HG03103 (cell line): Measurements from ENCODE around the gene OR2AT4.
A peak's percentile ranks its signal among the peaks of the same experiment; 100 is the strongest.
"Not testable (repeated sequence)": the region's sequence is repeated elsewhere in the genome, so short reads cannot be mapped to it uniquely, and the experiment has no call there.

ENCODE experiments used
- ATAC-seq: cut with Tn5 transposase; IDR thresholded peaks from one replicate; pipeline ENCODE4 v1.9.1; 2021; ENCODE audit warnings: low read depth; ENCODE audit not compliant: unreplicated experiment

The OR2AT4 gene

GRCh38 chr11:75096456-75097172 is at the start of gene OR2AT4:
Gene OR2AT4 (minus strand): TSS chr11:75096876.
- no peak for ATAC-seq

DNA sequence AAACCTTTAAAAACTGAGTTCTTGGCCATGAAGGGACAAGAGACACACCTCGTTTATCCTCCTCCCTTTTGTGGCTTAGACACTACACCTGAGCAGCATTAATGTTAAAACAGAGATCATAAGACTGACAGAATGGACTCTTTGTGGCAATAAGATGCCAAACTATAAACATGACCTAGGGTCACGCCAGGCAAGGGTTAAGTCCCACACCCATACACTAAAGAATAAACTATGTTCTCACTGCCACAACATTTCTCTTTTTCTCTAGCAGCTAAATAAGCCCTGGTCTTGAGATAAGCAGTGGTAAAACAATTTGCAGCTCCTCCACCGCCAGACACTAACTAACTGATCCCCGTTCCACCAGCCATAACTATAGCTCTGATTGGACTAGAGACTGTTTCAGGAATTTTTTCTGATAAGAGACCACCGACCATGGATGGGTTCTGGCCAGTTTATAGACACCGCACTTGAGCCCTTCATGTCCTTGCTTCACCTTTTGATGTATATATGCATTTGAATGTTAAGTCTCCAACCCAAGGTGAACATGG is 49.4 kb upstream of the OR2AT4 start:
- no peak for ATAC-seq

- ATAC-seq: no peak
Observed at GRCh38 chr11:75145196-75145971, 48.7 kb upstream of the OR2AT4 start.

- ATAC-seq: no peak
Observed at GRCh38 chr11:75144716-75145014, 48.0 kb upstream of the OR2AT4 start.

- ATAC-seq: no peak
Observed at GRCh38 chr11:75143420-75143731, 46.7 kb upstream of the OR2AT4 start.

GRCh38 chr11:75142714-75143419 is 46.2 kb upstream of the OR2AT4 start:
- ATAC-seq: peak; percentile 56

DNA sequence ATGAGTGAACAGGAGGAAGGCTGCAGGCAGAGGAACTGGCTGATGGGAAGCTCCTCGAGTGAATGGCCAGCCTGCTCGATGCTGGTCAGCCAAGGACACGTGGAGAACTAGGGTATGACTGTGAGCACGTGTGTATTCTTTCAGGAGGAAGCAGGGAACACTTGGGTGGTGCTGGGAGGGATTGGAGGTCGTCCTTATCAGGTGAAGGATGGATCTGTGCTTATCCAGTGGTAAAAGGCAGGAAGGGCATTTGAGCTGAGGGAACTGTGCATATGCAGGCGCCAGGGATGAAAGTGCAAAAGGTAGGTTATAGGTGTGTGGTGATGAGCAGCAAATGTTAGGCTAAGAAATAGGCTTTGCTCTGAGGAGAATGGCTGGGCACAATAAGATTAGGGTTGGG is 44.5 kb upstream of the OR2AT4 start:
- no peak for ATAC-seq

DNA sequence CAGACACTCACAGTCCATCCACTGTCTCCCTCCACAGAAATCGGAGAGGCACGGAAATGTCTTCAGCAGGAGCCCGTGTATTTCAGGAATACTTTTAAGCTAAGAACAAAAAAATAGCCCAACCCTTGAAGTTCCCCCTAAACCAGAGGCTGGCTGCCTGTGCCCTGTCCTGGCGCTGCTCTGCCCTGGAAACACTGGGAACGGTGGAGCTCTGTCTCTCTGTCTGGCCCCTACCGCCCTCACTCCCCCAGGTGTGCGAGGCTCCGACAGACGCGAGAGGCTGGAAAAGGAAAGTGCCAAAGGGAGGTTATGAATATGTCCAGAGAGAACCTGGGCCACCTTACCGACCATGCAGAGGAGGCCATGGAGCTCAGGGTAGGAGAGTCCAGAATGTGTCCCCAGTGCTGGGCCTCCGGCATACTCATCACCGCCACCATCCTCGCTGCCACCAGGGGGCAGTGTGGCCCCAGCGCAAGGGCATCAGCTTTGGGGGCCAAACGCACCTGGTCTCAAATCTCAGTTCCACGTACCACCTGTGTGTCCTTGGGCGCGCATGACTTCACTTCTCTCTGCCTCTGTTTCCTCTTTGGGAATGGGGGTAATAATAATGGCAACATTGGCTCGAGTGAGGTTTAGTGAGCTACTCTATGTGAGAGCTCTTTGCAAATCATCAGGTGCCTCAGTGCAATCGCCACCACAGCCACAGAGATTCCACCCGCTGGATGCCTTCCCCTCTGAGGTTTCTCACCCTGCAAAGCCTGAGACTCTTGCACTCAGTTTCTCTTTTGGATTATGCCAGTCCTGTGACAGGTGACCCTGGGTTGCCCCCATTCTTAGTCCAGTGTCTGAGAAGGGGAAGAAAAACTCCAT is 43.8 kb upstream of the OR2AT4 start:
- ATAC-seq: peak; percentile 59

GRCh38 chr11:75135651-75136050 is 39.0 kb upstream of the OR2AT4 start:
- ATAC-seq: no peak

DNA sequence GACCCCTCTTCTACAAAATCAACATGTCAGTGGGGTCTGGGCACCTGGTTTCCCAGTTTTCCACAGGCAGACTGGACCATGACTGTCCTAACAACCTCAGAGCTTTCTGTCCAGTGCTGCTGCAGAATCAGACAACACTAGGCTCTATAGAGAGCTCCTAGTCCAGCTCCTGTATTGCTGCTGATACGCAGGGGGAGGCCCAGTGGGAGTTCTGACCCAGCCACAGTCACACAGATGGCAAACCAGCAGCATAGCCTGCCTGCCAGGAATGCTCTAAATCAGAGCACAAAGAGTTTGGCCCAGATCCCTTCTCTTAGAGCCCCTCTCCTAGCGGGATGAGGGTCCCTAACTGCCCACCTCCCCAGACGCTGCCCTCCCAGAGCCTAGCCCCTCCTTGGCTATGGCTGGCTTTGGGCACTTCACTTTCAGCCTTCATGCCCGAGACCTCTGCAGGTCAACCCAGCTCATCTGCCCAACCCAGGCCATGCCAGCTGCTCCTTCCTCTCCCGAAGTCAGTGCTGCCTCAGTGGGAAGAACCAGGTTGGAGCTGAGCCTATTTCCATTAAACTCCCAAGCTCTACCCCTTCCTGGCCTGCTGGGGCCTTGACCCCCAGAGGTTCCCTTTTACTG is 38.5 kb upstream of the OR2AT4 start:
- ATAC-seq: no peak

GRCh38 chr11:75133976-75134375 is 37.3 kb upstream of the OR2AT4 start:
- no peak for ATAC-seq

DNA sequence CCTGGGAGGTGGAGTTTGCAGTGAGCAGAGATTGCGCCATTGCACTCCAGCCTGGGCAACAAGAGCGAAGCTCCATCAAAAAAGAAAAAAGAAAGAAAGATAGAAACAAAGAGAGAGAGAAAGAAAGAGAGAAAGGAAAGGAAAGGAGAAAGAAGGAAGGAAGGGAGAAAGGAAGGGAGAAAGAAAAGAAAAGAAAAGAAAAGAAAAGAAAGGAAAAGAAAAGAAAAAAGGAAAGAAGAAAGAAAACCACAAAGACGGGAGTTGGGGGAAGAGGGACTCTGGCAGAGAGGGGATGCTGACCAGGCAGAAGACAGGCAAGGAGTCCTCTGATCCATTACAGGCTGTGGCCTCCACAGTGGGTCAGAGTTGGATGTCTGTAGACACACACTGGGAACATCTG is 35.4 kb upstream of the OR2AT4 start:
- no peak for ATAC-seq

GRCh38 chr11:75126564-75126963 is 29.9 kb upstream of the OR2AT4 start:
- no peak for ATAC-seq

GRCh38 chr11:75118577-75118976 is 21.9 kb upstream of the OR2AT4 start:
- no peak for ATAC-seq

- ATAC-seq: no peak
Observed at GRCh38 chr11:75114465-75114864, 17.8 kb upstream of the OR2AT4 start.

GRCh38 chr11:75113030-75113429 is 16.4 kb upstream of the OR2AT4 start:
- no peak for ATAC-seq

DNA sequence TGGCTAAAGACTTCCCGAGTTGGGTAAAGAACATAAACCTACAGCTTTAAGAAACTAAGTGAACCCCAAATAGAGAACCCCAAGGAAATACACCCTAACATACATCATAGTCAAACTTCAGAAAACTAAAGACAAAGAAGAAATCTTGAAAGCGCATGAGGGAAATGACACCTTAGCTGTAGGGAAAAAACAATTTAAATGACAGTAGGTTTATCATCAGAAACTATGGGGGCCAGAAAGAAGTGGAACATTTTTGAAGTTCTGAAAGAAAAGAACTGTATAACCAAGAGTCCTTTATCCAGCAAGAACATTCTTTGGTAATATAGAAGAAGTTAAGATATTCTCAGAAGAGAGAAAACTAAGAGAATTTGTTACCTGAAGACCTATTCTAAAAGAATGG is 15.5 kb upstream of the OR2AT4 start:
- ATAC-seq: no peak

- no peak for ATAC-seq
Observed at GRCh38 chr11:75107187-75107586, 10.5 kb upstream of the OR2AT4 start.

DNA sequence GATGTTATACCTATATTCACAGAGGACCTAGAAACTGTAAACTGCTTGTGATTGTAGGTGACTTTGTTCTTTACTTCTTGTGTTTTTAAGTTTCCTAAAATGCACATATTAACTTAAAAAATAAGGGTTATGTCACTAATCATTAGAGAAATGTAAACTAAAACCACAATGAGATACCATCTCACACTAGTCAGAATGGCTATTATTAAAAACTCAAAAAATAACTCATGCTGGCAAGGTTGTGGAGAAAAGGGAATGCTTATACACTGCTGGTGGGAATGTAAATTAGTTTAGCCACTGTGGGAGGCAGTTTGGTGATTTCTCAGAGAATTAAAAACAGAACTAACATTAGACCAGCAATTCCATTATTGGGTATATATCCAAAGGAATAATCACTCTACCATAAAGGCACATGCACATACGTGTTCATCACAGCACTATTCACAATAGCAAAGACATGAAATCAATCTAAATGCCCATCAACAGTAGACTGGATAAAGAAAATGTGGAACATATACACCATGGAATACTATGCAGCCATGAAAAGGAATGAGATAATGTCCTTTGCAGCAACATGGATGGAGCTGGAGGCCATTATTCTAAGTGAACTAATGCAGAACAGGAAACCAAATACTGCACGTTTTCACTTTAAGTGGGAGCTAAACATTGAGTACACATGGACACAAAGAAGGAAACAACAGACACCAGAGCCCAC is 9.4 kb upstream of the OR2AT4 start:
- not testable (repeated sequence) for ATAC-seq
